ENCODE data around the gene SEMA5A.

SEMA5A gene

DNA sequence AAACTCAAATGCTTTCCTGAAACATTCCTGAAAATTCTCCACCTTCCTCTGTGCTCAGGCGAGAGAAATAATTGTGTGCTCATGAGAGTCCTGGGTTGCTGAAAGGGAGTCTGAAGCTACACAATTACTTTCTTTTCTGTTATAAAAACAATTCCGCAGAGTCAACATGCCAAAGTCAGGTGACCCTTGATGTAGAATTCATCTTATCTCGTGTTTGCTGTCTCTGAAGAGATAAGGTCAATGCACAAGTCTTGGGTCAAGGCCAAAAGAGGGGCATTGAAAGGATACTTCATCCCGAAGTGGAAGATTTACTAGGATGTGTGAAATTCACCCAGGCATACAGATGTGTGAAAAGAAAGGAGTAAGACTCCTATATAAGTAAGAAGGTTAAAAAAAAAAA, 493.5 kb downstream of the SEMA5A start:
- in situ Hi-C loops (cut with MboI; ENCODE audit: low sequenced_read_pairs), result no loop called here

DNA sequence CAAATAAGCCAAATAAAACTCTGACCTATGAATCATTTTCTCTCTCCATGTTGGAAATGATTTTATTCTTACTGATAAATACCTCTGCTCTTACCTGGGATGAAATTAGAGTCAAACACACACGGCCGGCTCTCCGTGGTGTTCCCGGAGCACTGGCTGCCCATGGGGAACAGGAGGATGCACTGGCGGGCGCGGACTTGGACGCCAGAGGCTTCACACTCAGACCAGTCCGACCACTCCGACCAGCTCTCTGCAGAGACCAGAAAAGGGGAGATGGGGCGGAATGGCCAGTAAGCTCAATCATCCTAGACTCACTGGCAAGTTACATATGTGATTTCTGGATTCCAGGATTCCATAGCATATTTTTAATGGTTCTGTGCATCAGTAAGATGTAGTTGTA, 494.1 kb downstream of the SEMA5A start:
- in situ Hi-C loops (cut with MboI; ENCODE audit: low sequenced_read_pairs), result no loop called here

DNA sequence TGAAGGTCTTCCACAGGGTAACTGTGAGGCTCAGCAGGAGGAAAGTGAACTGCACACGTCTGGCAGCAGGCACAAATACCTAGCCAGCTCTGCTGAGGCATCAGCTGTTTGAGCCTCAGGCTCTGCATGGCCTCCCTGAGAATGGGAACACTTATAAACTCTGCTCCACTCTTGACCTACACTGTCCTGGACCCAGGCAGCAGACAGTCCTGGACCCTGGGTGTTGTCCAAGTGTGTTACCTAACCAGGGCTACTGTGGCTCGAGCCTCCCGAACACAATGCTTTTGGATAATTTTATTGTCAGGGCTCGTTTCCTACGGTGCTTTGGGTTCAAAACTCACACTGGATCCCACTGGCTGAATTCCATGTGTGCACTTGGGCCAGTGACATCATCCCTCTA, 497.9 kb downstream of the SEMA5A start:
- in situ Hi-C loops (cut with MboI; ENCODE audit: low sequenced_read_pairs), result no loop called here

DNA sequence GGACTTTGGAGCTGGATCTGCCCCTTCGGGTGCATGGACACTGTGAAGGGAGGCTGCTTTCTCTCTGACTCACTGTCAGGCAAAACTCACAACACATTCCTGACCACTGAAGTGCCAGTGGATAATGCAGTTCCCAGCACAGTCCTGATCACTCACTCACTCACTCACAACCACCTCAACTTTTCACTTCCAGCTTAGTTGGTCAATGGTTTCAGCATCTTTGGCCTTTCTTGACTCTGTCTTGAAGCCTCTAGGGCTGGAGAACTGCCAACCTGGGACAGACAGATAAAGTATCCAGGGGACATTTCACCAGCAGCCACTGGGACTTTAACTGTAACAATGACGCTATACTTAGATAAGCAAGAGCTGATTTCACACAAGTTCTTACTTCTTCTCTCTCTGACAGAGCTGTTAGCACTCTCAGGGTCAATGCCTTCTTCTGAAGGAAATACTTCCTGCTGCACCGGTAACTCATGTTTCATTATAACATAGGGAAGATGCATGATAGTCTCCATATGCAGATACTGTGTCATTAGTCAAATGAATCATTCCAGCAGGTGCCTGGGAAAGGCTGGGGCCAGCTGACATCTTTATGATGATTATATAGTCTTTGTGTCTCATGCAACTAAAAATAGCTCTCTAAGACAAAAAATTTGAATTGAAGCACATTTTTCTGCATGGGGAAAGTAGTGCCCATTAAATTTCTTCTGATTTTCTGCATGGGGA, 499.0 kb downstream of the SEMA5A start:
- in situ Hi-C loops (cut with MboI; ENCODE audit: low sequenced_read_pairs), result no loop called here

DNA sequence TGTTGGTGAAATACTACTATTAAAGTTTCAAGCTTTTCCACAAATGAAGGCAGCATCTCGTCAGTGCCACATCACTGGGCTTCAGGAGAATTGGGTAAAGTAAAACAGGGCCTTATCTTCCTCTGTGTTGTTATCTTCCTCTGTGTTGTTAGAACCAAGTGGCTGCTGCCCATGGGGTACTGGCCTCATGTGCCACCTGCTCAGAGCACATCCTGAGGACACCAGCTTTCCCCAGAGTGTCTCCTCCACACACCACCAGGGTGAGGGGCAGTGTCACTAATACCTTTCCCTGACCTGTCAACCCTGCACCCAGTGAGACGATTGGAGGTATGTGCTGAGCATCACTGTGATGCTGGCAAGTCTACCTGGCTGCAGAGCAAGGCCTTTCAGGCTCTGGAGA, 499.9 kb downstream of the SEMA5A start:
- in situ Hi-C loops (cut with MboI; ENCODE audit: low sequenced_read_pairs), result no loop called here

DNA sequence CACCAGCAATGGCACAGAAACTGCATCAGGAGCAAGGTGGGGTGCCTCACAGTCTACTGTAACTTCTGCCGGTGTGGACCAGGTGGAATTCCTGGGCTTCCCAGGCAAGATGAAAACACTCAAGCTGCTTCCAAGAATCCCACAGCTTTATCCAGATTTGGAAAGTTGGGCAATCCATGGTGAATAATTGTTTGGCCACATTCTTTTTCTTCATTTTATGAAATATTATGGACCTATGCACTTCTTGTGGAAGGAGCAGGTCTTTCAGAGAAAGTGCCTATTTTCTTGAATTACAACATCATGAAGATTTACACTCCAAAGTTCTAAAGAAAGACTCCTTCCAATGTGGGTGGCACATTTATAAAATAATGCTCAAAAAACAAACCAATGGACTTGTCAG, 503.6 kb downstream of the SEMA5A start:
- in situ Hi-C loops (cut with MboI; ENCODE audit: low sequenced_read_pairs), result no loop called here

DNA sequence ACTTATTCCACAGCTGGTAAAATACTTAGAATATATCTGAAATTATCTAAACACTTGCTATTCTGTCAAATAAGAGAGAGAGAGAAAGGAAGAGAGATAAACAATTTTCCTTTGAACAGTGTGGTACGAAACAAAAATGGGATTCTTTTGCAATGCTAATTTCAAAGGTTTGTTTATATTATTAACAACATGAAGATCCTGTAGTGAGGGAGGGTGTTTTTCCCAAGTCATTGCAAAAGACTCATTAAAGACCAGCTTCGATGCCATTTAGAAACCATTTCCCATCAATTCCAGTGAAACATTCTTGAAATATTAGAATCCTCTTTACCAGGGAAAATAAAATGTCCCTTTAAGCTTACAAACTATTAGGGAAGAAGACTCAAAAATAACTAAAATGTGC, 505.4 kb downstream of the SEMA5A start:
- in situ Hi-C loops (cut with MboI; ENCODE audit: low sequenced_read_pairs), result no loop called here

DNA sequence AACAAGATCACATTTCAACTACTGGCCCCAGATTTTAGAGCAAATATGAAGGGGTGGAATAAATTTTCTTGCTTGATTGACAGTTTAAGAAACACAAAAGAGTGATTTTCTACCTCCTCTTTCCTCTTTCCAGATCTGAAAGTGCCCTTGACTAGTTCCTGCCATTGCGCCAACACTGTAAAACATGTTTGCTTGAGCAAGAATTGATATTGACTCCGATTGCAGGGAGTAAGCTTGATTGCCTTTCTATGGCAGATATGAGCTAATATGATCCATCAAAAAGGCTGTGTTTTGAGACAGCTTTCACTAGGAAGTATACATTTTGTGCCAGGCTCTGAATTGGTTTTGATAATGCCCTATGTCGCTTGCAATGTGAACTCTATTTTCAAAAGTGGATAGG, 508.8 kb downstream of the SEMA5A start:
- in situ Hi-C loops (cut with MboI; ENCODE audit: low sequenced_read_pairs), result no loop called here

DNA sequence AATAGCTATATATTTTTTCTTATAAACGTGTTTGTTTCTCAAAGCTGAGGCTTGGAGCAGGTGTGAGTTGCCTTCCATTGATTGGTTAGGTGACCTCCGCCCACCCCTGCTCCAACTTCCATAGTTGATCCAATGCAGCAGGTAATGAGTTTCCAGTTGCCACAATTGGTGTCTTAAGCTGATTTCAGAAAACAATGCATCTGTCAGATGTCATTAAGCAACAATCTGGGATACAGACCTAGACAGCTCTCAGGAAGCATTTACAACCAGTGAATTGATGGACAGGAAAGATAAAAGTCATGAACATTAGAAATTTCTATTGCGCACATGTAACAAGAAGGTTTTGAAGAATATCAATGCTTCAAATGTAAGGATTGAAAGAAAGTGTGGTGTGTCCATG, 510.5 kb downstream of the SEMA5A start:
- in situ Hi-C loops (cut with MboI; ENCODE audit: low sequenced_read_pairs), result no loop called here

DNA sequence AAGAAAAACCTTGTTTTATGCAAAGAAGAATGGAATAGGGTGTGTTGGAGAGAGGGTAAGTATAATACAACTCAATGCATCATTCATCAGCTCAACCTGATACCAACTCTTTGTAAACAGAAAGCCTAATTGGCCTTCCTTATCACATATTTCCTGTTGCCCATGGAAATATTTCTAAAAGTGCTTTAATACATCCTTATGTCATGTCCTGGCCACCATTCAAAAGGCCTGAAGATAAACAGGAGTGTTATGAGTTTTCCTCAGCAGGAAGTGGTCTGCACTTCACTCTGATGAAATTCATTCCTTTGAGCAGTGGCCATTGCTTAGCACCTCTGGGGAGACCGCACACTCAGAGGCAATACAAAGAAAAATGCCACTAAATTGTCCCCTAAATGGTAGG, 511.2 kb downstream of the SEMA5A start:
- in situ Hi-C loops (cut with MboI; ENCODE audit: low sequenced_read_pairs), result no loop called here

DNA sequence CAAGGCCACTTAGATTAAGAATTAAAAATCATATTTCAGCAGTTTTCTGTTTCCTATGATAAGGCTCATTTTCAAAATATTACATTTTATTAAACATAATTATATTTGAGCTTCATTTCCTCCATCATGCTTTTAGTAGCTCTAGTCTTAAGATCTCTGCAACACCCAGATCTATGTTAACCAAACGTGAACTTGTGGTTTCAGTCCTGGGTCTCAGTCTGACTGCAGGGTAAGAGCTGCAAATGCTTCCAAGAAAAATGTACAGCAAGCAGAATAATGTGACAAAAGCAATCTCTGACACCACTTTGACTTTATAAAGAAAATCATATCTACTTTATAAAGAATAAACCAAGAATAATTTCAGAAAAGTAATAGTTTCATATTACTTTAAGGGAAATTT, 512.4 kb downstream of the SEMA5A start:
- in situ Hi-C loops (cut with MboI; ENCODE audit: low sequenced_read_pairs), result no loop called here

DNA sequence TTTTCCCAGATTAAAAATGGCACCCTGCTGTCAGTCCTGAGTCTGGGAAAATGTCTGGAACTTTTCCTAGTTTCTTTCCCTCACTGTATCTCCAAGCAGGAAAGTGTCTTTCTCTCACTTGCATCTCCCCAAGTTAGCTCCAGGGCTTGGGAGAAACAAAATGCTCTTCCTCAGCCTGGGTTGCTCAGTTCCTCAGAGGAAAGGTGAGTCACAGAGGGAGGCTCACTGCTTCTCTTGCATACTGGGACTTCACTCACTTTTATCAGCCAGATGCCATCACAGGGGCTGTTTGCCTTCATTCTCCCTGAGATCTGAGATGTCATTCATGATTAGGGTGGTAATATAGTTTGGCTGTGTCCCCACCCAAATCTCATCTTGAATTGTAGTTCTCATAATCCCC, 519.9 kb downstream of the SEMA5A start:
- in situ Hi-C loops (cut with MboI; ENCODE audit: low sequenced_read_pairs), result no loop called here

DNA sequence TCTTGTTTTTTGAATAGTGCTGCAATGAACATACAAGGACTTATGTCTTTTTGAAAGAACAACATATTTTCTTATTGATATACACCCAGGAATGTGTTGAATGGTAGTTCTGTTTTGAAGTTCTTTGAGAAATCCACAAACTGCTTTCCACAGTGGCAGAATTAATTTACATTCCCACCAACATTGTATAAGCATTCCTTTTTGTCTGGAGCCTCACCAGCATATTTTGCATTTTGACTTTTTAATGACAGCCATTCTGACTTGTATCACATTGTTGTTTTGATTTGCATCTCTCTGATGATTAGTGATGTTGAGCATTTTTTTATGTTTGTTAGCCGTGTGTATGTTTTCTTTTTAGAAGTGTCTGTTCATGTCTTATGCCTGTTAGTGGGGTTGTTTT, 524.9 kb downstream of the SEMA5A start:
- in situ Hi-C loops (cut with MboI; ENCODE audit: low sequenced_read_pairs), result no loop called here

DNA sequence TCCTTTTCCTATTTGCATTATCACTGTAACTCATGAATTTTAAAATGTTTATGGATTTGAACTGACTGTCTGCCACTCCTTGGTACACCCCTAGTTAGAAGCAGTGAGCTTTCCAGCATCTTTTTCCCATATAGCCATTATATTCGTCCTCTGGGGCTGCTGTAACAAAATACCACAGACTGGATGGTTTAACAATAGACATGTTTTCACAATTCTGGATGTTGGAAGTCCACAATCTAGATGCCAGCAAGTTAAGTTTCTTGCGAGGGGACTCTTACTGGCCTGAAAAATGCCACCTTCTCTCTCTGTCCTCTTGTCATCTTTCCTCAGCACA, 530.0 kb downstream of the SEMA5A start:
- in situ Hi-C loops (cut with MboI; ENCODE audit: low sequenced_read_pairs), result no loop called here

DNA sequence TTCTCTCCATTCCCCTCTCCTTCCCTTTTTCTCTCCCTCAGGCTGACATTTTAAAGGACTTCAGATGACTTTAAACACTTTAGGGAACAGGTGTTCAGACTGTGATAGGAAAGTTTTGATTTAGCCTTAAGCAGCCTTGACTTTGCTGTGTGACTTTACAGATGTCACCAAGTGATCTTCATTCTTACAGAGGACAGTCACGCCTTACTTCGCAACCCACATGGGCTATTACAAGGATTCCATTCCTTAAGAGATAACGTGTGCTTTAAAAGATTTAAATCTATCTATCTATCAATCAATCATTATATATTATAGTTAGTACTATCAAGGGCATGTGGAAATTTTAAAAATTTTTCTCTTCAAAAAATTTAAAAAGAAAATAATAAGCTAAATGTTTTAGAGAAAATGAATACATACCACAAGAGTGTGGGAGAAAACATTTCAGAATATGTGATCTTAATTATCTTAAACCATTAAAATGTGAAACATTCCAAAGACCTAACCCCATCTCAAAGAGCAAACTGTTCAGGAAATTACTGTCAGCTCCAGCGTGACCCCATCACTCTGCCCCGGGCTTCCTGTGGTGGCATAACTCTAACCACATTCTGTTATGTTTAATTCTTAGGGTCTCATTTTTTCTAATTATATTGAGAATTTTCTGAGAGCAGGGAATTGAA, 530.5 kb downstream of the SEMA5A start:
- in situ Hi-C loops (cut with MboI; ENCODE audit: low sequenced_read_pairs), result no loop called here

DNA sequence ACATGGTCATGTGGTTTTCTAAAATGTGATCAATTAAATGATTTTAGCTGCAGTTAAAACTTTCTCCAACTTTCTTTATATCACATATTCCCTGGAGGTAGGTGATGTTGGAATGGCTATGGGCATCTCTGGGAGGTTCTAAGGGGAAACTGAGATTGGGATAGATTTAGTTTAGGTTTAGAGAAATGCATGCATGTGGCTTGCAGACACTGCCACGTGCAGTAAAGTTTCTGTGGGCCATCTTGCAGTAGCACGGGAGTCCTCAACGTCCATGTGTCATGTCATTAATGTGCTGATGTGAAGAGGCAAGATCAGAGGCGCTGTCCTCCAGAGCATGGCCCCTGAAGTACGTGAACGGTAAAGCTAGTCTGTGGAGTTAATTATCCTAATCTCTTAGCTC, 532.7 kb downstream of the SEMA5A start:
- in situ Hi-C loops (cut with MboI; ENCODE audit: low sequenced_read_pairs), result no loop called here

DNA sequence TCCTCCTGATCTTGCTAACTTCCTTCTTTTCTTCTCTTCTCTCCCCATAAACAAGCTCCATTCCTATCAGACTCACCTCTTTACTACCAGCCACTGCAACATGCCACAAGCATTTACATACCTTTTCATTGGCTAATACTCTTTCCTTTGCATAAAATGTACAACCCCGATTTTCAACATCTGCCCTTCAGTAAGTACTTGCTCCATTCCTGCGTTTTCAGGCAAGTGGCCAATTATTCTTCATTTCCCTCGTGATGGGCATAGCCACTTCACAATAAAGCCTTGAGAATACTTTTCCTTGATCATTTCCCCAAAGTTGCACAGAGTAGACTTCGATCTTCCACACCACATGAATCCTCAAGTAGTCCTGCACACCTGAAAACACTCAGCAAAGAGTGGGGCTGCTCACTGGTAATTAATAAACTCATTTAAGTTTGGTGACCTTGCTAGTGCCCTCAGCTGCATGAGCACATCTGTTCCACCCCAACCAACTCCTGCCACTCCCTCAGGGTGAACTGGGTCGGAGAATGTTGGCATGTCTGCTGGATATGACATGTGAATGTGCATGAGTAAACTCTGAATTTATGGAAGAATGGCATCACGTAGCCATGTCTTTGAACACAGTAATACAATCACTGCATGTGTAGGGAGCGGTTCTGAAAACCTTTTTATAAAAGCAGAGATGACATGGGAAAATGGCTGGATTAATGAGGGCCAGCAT, 535.8 kb downstream of the SEMA5A start:
- in situ Hi-C loops (cut with MboI; ENCODE audit: low sequenced_read_pairs), result no loop called here

DNA sequence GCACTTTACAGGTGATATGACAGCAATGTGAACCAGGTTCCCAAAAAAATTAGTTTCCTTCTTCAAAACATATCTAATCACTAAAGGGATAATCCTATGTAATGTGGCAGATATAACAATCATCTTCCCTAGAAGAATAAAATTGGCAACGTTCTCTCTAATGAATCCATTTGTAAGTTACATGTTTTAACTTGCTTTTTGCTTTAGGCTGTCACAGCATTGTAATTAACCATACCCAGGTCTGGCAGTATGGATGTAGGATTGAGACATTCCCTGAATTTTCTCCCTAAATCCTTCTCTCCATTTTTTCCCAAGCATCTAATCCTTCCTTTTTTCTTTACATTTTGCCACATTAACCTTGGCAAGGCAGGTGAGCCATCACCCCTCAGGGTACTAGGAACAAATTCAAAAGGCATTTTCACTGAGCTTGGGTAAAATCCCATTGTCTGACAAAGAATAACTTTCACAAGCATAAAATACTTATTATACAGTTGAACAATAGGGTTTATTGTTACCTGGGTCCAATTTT, 548.3 kb downstream of the SEMA5A start:
- in situ Hi-C loops (cut with MboI; ENCODE audit: low sequenced_read_pairs), result no loop called here

DNA sequence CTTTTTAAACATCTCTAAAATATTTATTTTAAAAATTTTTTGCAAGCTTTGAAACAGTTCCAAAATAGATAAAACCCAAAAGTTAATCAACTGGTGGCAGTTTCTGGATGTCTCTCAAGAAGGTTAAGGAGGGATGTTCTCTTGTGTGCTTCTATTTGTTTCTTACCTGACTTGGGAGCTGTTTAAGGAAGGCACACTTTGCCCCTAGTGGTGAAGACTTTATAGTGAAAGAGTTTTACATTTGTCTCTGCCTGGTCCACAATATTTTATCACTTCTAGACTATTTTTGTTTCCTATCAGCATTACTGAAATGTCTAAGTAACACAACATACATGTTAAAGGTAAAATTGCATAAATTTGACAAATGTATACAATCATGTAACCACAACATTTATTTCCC, 552.8 kb downstream of the SEMA5A start:
- in situ Hi-C loops (cut with MboI; ENCODE audit: low sequenced_read_pairs), result no loop called here

All from HL-60/S4 treated with phorbol 12-myristate 13-acetate at 8.2 ng/mL for 4 days and 3 days (cell line).